Nephron (organoid): ENCODE measurements around the gene TXNRD2.
"Not testable (repeated sequence)": the region's sequence is repeated elsewhere in the genome, so short reads cannot be mapped to it uniquely, and the experiment has no call there.

Source experiments
- H3K27ac Mint-ChIP-seq, 3 experiments: 2 replicates each; pipeline ENCODE4 v1.8.0; 2020; ENCODE audit warnings: mixed read lengths in 3 of 3, mild to moderate bottlenecking in 2 of 3, moderate library complexity in 1 of 3
- H3K27me3 Mint-ChIP-seq: 2 replicates; pipeline ENCODE4 v1.8.0; 2021; ENCODE audit warnings: low read depth, mild to moderate bottlenecking, moderate library complexity, mixed read lengths
- H3K36me3 Mint-ChIP-seq: 2 replicates; pipeline ENCODE4 v1.8.0; 2020; ENCODE audit warnings: low read depth, mixed read lengths
- H3K4me1 Mint-ChIP-seq: 2 replicates; pipeline ENCODE4 v1.8.0; 2020; ENCODE audit warnings: mixed read lengths
- H3K4me3 Mint-ChIP-seq, 3 experiments: 2 replicates each; pipeline ENCODE4 v1.8.0; 2020; ENCODE audit warnings: mild to moderate bottlenecking in 3 of 3, mixed read lengths in 3 of 3, moderate library complexity in 2 of 3
- H3K9me3 Mint-ChIP-seq: 2 replicates; pipeline ENCODE4 v1.8.0; 2020; ENCODE audit warnings: mixed read lengths
- TF ChIP-seq, protein P1 (sequence below), 3 experiments: fragments of 200-600 bp; sonication (generic); IDR thresholded peaks; one replicate each; pipeline ENCODE4 v1.5.0; 2021; ENCODE audit warnings: antibody characterized with exemption in 3 of 3; ENCODE audit not compliant: unreplicated experiment in 3 of 3

TXNRD2 gene

DNA sequence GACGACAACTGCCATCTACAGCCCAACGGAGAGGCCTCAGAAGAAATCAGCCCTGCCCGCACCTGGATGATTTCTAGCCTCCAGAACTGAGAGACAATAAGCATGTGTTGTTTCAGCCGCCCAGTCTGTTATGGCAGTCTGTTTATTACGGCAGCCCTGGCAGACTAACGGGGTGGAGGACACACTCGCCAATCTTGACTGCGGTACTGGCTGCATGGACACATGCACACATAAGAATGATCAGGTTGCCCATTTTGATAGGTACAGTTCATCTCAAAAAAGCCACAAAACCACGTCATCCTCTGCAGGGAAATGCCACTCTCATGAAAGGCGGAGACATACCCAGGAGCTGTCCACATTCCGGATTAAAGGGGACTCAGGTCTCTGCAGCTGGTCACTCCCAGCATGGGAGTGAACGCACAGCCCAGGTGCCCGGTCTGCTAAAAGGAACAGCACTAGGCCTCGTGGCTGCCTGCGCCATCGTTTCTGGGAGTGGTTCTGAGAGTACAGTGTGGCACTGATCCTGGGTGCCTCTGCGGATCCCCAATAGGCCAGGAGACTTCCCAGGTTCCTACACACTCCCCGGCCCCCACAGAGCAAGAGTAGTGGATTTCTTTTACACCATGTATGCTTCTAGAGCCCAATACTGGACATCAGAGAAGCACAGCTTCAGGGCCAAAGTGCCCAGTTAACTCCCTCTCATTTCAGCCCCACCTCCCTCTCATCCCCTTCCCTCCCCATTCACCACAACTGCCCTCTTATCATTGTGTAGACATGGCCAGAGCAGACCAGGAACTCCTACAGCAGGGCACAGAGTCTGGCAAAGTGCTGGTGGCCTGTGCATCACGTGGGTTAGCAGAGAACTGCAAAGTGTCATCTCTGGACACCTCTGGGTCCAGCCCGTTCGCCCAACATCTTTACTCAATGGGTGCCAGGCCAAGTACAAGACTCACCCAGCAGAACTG is 11.8 kb downstream of the TXNRD2 start:
- Mint-ChIP-seq H3K9me3 (no peaks in the 10 kb centered on the region), H3K27ac (no peak overlapping the region), H3K36me3 (no peaks in the 10 kb centered on the region), H3K27me3 (no peaks in the 10 kb centered on the region), H3K4me1 (no peaks in the 10 kb centered on the region), H3K4me3 (no peak overlapping the region)
- TF ChIP-seq, protein P1, sequence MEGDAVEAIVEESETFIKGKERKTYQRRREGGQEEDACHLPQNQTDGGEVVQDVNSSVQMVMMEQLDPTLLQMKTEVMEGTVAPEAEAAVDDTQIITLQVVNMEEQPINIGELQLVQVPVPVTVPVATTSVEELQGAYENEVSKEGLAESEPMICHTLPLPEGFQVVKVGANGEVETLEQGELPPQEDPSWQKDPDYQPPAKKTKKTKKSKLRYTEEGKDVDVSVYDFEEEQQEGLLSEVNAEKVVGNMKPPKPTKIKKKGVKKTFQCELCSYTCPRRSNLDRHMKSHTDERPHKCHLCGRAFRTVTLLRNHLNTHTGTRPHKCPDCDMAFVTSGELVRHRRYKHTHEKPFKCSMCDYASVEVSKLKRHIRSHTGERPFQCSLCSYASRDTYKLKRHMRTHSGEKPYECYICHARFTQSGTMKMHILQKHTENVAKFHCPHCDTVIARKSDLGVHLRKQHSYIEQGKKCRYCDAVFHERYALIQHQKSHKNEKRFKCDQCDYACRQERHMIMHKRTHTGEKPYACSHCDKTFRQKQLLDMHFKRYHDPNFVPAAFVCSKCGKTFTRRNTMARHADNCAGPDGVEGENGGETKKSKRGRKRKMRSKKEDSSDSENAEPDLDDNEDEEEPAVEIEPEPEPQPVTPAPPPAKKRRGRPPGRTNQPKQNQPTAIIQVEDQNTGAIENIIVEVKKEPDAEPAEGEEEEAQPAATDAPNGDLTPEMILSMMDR (IDR thresholded peaks at IDR 0.05; ENCODE audit: unreplicated experiment in 3 of 3) = no peak

DNA sequence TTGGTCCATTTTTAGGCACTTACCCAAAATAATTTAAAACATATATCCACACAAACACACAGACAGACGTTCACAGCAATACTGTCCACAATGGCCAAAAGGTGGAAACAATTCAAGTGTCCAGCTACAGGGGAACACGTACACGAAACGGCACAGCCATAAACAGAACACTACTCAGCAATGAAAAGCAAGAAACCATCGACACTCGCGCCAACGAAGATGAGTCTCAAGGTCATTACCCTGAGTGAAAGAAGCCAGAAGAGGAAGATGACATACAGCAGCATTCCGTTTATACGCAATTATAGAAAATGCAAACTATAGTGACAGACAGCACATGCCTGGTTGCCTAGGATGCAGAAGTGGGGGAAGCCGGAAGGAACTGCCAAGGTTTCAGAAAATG is 13.4 kb downstream of the TXNRD2 start:
- no peaks in the 10 kb centered on the region for H3K4me1 Mint-ChIP-seq

DNA sequence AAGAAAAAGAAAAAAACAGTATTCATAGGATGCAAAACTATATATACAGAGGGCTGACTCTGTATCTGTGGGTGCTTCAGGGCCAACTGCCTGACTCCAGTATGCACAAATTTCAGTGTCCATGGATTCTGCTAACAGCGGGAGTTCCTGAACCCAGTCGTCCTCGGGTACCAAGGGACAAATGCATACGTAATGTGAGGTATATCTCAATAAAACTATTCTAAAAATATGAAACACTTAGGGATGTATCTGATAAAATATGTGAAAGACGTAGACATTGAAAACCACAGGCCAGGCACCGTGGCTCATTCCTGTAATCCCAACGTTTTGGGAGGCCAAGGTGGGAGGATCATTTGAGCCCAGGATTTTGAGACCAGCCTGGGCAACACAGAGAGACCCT is 13.9 kb downstream of the TXNRD2 start:
- no peaks in the 10 kb centered on the region for H3K4me1 Mint-ChIP-seq
- no peak overlapping the region for H3K4me3 Mint-ChIP-seq
- TF ChIP-seq, protein P1 (IDR thresholded peaks at IDR 0.05; ENCODE audit: unreplicated experiment in 3 of 3) = no peak
- no peak overlapping the region for H3K27ac Mint-ChIP-seq
- H3K36me3 Mint-ChIP-seq = peaks cover 3% of the 10 kb centered on the region
- H3K9me3 Mint-ChIP-seq = no peaks in the 10 kb centered on the region
- H3K27me3 Mint-ChIP-seq = peaks cover 4% of the 10 kb centered on the region

More for the DNA sequence above, 13.4 kb downstream of the TXNRD2 start:
- TF ChIP-seq, protein P1 (IDR thresholded peaks at IDR 0.05; ENCODE audit: unreplicated experiment in 3 of 3) = no peak
- peaks cover 3% of the 10 kb centered on the region for H3K36me3 Mint-ChIP-seq
- H3K27me3 Mint-ChIP-seq = no peaks in the 10 kb centered on the region
- no peak overlapping the region for H3K4me3 Mint-ChIP-seq
- H3K27ac Mint-ChIP-seq = no peak overlapping the region
- H3K9me3 Mint-ChIP-seq = no peaks in the 10 kb centered on the region

DNA sequence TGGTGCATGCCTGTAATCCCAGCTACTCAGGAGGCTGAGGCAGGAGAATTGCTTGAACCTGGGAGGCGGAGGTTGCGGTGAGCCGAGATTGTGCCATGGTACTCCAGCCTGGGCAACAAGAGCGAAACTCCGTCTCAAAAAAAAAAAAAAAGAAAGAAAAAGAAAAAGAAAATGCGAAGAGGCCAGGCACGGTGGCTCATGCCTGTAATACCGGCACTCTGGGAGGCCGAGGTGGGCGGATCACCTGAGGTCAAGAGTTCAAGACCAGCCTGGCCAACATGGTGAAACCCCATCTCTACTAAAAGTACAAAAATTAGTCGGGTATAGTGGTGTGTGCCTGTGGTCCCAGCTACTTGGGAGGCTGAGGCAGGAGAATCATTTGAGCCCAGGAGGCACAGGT is 15.6 kb downstream of the TXNRD2 start:
- not testable (repeated sequence) for H3K27me3 Mint-ChIP-seq, H3K4me3 Mint-ChIP-seq, H3K36me3 Mint-ChIP-seq, H3K9me3 Mint-ChIP-seq, H3K27ac Mint-ChIP-seq, H3K4me1 Mint-ChIP-seq

DNA sequence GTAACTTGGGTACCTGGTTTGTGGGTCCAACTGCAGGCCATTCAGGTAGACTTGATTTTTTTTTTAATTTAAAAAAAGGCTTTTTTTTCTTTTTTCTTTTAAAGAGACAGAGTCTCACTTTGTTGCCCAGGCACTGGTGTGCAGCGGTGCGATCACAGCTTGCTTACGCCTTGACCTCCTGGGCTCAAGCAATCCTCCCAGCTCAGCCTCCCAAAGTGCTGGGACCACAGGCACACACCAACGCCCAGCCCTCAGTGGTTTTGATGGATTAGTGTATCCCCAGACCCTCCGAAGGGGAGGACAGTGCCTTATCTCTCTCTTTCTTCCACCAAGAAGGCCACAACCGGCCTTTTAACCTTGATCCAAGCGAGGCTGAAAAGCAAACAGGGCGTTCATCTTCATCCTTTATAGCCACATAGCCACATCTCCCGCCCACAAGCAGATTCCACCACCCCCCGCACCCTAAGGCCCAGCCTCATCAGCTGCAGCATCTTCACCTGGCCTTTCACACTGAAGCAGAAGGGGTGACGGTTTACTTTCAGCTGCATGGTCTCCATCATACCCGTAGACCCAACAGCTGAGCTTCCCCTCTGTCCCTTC is 17.6 kb downstream of the TXNRD2 start:
- Mint-ChIP-seq H3K36me3 (peaks cover 3% of the 10 kb centered on the region), H3K4me3 (no peak overlapping the region), H3K9me3 (no peaks in the 10 kb centered on the region), H3K4me1 (no peaks in the 10 kb centered on the region), H3K27ac (no peak overlapping the region), H3K27me3 (peaks cover 4% of the 10 kb centered on the region)
- TF ChIP-seq, protein P1 (IDR thresholded peaks at IDR 0.05; ENCODE audit: unreplicated experiment in 3 of 3) = no peak

DNA sequence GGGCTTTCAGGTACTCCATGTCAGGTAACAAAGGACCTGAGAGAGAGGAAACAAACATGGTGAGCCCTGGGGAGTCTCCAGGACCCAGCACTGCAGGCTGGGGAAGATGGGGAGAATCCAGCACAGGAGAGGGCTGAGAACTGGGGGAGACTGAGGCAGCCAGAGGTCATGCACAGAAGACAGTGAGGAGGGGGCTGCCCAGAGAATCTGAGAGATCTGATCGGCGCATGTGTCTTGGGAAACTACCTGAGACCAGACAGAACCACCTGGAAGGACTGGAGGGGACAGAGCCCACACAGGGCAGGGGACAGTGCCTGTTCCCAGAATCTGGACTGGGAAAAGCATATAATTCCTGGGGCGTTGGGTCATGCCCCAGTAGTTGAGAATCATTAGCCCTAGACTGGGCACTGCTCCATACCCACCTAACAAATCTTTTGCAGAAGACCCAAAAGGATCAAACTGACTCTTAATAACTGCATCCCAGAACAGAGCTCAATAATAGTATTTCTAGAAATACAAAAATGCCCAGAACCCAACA is 20.0 kb downstream of the TXNRD2 start:
- Mint-ChIP-seq H3K27ac (no peak overlapping the region), H3K27me3 (peaks cover 4% of the 10 kb centered on the region), H3K9me3 (no peaks in the 10 kb centered on the region), H3K4me3 (no peak overlapping the region), H3K36me3 (peaks cover 7% of the 10 kb centered on the region), H3K4me1 (no peaks in the 10 kb centered on the region)
- TF ChIP-seq, protein P1 (IDR thresholded peaks at IDR 0.05; ENCODE audit: unreplicated experiment in 3 of 3) = no peak
